GM18909 (cell line): ENCODE results near the gene LSP1.

Experiments used
- ATAC-seq: cut with Tn5 transposase; IDR thresholded peaks from one replicate; pipeline ENCODE4 v1.9.1; 2021; ENCODE audit warnings: mild to moderate bottlenecking; ENCODE audit not compliant: unreplicated experiment, poor library complexity

LSP1 gene

GRCh38 chr11:1824221-1825038, 28.5 kb upstream of the LSP1 start:
- no peak for ATAC-seq

DNA sequence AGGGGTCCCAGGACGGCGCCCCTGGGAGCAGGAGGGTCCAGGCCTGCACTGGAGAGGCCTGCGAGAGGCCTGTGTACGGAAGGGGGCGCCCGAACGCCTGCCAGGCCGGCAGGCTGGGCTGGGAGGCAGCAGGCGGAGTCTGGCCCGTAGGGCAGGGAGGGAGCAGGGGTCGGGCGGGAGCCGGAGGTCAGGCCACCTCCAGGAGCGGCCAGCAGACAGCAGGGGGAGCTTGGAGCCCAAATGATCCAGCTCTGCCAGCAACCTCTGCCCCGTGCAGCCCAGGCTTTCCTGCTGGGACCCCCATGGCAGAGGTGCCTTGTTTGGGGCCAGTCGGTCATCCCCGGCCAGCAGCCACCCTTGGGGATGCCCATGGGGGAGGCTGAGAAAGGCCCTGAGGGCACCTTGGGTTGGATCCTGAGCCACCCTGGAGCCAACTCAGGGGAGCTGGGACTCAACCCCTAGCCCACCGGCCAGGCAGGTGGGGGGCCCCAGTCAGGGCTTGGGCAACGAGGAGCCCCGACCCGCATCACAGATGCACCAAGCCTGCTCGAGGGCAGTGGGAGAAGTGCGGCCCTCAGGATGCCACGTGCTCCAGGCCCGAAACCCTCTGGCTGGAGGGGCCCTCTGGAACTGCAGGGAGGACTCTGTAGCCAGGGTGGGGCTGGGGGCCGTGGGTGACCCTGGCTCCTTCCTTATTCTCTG, 27.7 kb upstream of the LSP1 start:
- ATAC-seq = no peak

DNA sequence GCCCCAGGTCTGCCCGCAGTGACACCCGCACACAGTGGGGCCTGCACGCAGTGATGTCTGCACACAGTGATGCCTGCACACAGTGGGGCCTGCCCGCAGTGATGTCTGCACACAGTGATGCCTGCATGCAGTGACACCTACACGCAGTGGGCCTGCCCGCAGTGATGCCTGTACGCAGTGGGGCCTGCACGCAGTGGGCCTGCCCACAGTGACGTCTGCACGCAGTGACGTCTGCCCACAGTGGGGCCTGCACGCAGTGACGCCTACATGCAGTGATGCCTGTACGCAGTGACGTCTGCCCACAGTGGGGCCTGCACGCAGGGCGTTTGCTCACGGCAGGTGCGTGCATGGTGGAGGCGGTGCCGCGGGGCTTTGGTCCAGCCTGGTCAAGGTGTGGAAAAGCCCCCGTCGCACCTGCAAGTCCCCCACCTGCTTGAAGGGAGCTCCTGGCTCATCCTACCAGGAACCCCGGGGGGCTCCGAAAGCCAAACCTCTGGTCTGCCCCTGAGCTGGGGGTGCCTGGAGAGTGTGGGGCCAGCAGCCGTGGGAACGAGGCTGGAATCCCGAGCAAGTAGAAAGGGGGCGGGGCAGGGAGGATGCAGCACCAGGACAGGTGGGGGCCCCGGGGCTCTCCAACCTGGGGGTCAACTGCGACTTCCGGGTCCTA, 27.0 kb upstream of the LSP1 start:
- no peak for ATAC-seq

DNA sequence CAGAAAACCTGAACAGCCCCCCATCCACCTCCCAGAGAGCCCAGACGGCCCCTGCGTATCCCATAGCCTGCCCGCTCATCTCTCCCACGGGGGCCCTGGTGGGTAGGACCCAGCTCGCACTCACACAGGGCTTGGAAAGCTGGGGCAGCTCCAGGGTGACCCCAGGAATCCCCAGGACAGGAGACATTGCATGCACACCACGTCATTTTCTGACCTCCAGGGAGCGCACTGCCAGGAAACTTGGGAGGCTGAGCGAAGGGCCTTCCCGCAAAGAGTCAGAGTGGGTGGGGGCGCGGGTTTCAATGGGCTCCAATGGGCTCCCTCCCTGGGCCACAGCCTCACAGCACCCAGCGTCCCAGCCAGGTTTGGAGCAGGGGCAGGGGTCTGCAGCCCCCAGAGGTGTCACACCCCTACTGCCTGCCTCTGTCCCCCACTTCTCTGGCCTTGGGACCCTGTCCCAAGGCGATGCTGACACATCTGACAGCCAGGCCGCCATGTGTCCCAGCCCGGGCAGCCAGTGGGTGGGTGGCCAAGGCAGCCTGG, 26.3 kb upstream of the LSP1 start:
- ATAC-seq = no peak

DNA sequence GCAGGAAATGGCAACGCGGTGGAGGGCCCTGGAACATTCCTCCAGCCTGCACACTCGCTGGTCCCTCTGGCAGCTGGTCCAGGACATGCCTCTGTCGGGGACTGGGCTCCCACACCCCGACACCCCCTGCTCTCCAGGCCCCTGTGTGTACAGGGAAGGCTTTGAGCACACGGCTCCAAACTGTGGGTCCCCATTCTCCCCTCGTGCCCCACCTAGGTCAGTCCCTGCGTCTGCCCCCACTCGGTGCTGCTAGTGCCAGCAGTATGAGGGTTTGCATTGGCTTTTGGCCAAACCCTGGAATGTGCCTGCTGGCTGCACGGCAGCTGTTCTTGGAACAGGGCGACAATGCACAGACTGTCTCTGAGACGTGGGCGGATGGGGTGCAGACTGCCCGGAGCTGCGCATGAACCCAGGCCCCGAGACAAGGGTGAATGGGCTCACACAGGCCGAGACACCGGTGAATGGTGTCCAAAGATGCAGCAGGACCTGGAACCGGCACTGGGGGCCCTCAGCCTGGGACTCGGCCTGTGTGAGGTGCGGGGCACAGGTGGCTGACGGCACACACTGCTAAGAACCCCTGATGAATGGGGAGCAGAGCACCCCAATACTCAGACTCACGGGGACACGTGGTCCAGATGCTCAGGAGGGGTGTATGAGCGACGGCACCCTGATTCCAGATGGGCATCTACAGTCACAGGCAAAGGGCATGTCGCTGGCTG, 25.6 kb upstream of the LSP1 start:
- ATAC-seq = no peak

DNA sequence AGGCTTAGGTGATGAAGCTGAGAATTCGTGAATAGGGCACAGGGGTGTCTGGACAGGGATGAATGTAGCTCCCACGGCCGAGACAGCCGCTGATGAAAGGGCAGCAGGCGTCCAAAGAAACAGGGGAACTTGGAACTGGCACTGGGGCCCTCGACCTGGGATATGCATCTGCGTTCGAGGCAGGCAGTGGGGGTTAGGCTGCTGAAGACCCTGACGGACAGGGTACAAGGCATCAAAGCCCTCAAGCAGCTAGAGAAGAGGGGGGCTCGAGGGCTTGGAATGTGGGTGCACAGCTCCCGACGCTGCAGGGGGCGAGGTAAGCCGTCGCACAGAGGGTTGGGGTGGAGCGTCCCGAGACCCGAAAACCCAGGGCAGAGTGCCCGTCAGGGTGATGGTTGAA, 25.0 kb upstream of the LSP1 start:
- no peak for ATAC-seq

DNA sequence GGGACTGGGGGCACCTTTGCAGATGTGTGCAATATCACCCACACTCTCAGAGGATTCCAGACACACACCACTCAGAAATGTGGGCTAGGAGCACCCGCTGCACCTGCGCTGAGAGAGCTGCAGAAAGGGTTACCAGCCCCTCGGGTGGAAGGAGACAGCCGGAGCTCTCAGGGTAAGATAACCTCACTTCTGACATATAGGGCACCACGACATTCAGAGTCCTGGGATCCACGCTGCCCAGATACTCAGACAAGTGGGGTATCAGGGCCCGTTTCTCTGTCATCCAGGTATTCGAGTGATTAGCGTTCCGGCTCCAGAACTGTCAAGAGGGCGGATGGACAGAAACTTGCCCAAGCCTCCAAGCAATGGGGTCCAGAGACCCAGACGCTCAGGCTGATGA, 24.3 kb upstream of the LSP1 start:
- no peak for ATAC-seq

GRCh38 chr11:1829039-1829820, 23.7 kb upstream of the LSP1 start:
- ATAC-seq = no peak

- no peak for ATAC-seq
Observed at GRCh38 chr11:1830004-1830321, 22.9 kb upstream of the LSP1 start.

DNA sequence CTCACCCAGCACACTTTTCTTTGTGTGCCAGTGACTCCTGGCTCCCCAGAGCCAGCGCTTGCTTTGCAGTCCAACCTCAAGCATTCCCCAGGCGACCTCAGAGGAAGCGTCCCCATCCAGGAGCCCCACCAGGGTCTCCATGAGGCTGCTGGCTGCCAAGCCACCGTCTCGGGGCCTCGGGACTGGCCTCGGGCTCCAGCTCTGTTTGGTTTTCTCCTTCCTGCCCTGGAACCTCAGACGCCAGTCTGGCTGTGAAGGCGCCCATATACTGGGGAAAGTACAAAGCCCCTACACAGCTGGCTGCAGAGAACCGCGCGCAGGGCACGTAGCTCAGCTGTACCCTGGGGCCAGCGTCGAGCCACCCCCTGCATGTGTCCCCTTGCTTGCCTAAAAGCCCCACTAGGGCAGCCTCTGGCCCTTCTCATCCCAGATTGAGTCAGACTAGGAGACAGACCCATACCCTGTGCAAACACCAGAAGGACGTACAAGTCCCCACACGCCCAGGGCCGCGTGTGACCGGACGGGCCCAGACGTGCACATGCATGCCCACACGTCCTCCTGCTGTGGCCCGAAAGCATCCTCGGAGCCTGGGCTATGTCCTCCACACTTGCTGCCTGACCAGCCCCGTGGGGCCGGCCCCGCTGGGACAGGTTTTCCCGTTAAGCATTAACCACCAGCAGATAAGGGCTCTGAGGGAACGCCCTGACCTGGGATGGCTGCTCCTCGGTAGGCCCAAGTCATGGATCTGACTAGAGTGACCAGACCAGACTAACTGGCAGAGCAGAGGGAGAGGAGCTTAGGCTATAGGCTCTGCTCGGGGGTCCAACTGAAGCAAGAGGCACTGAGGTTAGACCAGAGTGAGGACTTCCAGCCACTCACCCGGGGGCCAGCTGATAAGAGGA, 22.3 kb upstream of the LSP1 start:
- no peak for ATAC-seq

DNA sequence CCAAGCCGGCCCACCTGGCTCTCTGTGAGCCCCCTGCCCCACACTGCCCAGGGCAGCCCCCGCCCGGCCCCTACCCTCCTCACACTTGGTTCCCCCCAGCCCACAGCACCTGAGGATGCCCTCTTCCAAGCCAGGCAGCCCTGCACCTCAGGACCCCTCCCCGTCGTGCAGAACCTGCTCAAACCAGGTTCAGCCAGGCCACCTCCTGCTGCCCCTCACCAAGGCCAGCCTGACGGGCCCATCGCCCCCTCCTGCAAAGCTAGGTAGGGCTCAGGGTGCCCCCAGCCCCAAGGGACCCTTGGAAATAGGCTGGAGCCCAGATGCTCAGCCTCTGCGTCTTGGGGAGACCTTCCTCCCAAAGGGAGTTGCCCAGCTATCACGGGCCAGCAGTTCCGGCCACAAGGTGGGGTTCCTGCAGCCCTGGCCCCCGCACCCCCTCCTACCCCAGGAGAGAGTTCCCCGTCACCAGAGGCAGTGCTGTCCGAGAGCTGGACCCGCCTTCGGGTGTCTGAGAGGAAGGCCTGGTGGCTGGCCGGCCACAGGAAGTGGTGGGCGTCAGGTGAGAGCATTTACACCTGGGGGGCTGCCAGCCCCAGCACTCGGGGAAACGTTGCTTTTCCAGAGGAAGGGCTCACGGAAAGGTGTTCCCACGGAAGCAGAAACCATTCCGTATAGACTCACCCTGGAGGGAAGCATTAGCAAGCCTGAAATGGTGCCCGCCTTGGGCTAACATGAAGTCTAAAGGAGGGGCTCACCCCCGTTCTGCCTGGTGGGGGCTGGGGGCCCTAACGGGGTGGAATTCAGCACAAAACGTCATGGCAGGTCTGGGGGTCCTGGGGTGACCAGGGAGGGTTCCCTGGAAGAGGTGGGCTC, 21.3 kb upstream of the LSP1 start:
- no peak for ATAC-seq

- ATAC-seq = no peak
Observed at GRCh38 chr11:1832211-1832919, 20.5 kb upstream of the LSP1 start.

DNA sequence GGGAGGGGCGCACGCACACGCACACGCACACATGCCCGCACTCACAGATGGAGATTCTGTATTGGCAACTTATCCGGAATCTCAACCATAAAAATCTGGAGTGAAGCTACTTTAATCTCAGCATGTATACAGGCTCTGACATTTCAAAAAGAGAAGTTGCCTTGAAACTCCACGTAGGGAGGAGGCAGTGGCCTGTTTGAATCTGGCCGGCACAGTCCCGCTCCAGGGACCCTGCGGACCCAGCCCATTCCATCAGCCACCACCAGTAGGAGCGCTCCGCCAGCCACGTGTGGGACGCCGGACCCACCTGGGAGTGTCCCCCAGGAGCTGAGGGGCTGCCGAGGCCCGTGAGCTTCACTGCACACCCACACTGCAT, 20.0 kb upstream of the LSP1 start:
- no peak for ATAC-seq

DNA sequence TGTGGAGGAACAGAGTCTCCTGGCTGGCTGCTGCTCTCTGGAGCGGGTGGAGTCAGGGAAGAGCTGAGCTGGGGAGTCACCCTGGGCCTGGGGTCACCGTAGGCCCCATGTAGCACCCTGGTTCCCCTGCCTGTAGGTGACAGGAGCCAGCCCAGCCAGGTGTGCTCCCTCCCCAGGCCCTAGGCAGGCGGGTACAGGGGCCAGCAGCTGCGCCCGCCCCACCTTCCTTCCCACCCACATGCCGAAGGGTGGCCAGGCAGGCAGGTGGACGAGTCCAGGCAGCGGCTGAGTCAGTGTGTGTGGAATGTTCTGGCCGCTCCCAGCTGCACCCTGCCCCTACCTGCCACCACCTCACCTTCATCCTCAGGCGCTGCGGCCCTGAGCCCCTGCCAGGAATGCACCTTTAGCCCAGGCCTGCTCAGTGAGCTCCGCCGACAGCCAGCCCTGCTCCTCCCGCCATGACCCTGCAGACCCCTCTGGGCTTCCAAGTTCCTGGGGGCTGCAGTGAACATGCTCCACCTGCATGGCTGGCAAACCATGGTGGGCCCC, 18.7 kb upstream of the LSP1 start:
- no peak for ATAC-seq

GRCh38 chr11:1834779-1835670, 17.9 kb upstream of the LSP1 start, which contains the start of gene SYT8:
TSS of gene SYT8 (plus strand) at chr11:1834990. CDS start at chr11:1835106, 116 bp downstream.
- no peak for ATAC-seq

- no peak for ATAC-seq
Observed at GRCh38 chr11:1835671-1836010, 17.2 kb upstream of the LSP1 start.
